Superior temporal gyrus (tissue), 1 donor: Measurements from ENCODE around the gene CD82.

Experiments
- DNase-seq: peaks from one replicate; pipeline ENCODE4 v3.0.0-alpha.2; 2016; ENCODE audit errors: extremely low spot score

The CD82 gene

GRCh38 chr11:44617671-44618461 is 52.4 kb downstream of the CD82 start:
- no peak for DNase-seq

GRCh38 chr11:44618561-44619425 is 53.3 kb downstream of the CD82 start:
- no peak for DNase-seq

GRCh38 chr11:44620328-44620725 is 54.9 kb downstream of the CD82 start:
- DNase-seq: no peak

- DNase-seq: peak; percentile 87
These were observed 55.7 kb downstream of the CD82 start for GRCh38 chr11:44621140-44621681.

- DNase-seq: no peak
These were observed 56.3 kb downstream of the CD82 start for GRCh38 chr11:44621784-44622183.

GRCh38 chr11:44622190-44622650 is 56.8 kb downstream of the CD82 start:
- DNase-seq: no peak

GRCh38 chr11:44622721-44623258 is 57.3 kb downstream of the CD82 start:
- no peak for DNase-seq

- DNase-seq: no peak
These were observed 57.9 kb downstream of the CD82 start for GRCh38 chr11:44623341-44623730.

- no peak for DNase-seq
These were observed 58.4 kb downstream of the CD82 start for GRCh38 chr11:44623731-44624491.

- DNase-seq: no peak
These were observed 59.3 kb downstream of the CD82 start for GRCh38 chr11:44624761-44625221.

GRCh38 chr11:44625759-44626523 is 60.5 kb downstream of the CD82 start:
- DNase-seq: no peak

- no peak for DNase-seq
These were observed 61.2 kb downstream of the CD82 start for GRCh38 chr11:44626645-44627044.

GRCh38 chr11:44627165-44627789 is 61.8 kb downstream of the CD82 start:
- no peak for DNase-seq

GRCh38 chr11:44627911-44628729 is 62.7 kb downstream of the CD82 start:
- peak; percentile 91 for DNase-seq

- no peak for DNase-seq
These were observed 63.6 kb downstream of the CD82 start for GRCh38 chr11:44628730-44629700.

GRCh38 chr11:44629732-44630345 is 64.4 kb downstream of the CD82 start:
- peak; percentile 87 for DNase-seq

- no peak for DNase-seq
These were observed 65.2 kb downstream of the CD82 start for GRCh38 chr11:44630511-44631210.
